GM21717 (cell line): ENCODE data around the gene CARD11.

Experiments
- ATAC-seq: cut with Tn5 transposase; IDR thresholded peaks from one replicate; pipeline ENCODE4 v1.9.1; 2021; ENCODE audit warnings: mild to moderate bottlenecking, moderate library complexity; ENCODE audit not compliant: unreplicated experiment

Gene CARD11

GRCh38 chr7:2945171-2945570 is 98.5 kb downstream of the CARD11 start:
- no peak for ATAC-seq

DNA sequence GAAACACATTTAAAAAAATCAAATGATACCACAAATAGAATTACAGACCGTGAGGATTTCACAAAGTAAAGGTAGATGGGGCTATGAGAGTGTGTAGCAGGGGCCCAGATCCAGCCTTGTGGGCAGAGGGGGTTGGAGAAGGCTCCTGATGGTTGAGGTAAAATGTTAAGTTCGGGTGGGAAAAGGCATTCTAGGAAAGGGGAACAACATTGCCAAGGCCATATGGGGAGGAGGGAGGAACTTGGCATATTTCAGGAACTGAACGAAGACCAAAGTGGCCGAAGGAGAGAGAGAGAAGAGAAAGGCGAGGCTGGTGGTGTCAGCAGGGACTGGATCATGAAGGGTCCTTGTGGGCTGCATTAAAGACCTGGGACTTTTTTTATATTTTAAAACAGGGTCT is 98.9 kb downstream of the CARD11 start:
- ATAC-seq: no peak

- ATAC-seq: no peak
Observed at GRCh38 chr7:2943851-2944601, 99.6 kb downstream of the CARD11 start.

DNA sequence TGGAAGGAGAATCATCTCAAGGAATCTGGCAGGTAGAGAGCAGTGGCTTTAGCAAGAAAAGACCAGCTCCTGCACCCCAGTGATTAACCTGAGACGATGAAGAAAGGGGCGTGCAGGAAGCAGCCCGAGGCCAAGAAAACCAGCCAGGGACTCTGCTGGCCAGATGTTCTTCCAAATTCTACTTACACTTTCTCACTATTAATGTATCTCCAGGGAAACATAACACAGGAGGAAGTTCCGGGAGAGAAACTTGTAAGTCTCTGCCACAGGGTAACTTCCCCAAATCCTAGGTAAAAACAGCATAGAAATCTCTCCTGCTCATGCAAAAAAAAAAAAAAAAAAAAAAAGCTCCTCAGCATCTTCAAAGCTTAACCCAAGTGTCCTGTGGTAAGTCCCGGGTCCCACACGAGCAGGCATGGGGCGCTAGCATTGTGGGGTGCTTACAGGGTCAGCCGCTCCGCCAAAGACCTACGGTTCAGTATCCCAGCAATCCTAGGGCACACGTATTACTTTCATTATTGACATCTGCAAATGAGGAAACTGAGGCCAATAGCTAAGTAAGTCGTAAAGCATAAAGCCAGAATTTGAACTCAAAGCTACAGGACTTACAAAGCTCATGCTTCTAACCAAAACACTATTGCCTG is 102.3 kb downstream of the CARD11 start:
- ATAC-seq: no peak

GRCh38 chr7:2940466-2940865 is 103.2 kb downstream of the CARD11 start:
- ATAC-seq: no peak

- no peak for ATAC-seq
Observed at GRCh38 chr7:2939193-2939885, 104.3 kb downstream of the CARD11 start.

DNA sequence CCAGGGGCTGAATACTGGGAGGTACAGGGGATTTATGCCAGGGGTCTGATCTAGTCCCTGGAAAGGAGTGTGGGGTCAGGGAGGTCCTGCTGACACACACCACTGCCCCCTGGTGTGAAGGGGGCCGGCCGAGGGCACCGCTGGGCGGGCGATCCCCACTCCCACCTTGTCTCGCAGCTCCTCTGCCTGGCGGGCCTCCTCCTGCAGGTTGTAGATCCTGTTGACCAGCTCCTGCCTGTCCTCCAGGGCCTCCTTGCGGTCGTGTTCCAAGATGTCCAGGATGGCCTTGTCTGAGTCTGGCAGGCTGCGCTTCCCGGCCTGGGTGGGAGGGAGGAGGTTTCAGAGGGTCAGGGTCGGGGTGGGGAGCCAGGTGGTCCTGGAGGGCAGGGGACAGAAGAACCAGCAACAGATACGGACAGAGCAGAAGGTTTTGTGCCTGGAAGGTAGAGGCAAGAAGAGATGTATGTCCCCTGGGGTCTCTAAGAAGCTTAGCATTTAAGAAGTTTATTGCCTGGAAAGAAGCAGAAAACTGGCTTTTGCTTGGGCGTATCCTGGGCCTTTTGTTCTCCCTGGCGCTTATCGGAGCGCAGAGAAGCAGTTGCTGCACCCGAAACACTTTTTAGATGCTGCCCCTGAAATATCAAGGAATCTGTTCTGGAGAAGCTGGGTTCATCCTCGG is 105.0 kb downstream of the CARD11 start:
- no peak for ATAC-seq

DNA sequence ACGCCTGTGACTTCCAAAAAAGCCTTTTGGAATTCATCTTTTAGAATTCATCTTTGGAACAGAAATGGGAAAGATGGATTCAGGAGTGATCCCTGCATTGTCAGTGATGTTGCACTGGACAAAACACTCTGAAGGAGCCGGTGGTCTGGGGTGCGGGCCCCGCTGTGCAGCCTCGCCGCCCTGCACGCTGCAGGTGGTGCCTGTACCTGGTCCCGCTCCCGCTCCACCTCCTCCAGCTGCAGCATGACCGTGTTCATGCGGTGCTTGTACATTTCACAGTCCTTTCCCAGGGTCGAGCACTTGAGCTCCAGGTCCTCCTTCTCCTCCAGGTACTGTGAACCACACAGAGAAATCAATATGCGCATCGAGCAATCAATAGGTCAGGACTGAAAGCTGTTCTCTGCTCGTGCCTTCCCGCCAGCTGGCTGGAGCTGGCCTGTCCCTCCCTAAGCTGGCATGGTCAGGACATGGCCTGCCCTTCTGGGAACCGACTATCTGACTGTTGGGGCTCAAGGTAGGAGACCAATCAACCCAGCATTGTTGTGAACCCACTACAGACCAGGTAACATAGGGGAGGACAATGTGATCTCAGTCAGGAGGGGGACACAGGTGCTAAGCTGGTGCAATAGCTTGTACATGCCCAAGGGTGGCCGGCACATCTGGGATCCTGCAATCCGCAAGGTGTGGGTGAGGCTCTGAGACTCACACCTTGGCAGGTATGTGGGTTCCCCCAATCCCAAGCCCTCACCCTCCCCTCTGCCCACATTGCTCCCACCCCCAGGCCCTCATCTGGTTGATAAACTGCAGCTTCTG is 105.8 kb downstream of the CARD11 start:
- no peak for ATAC-seq

DNA sequence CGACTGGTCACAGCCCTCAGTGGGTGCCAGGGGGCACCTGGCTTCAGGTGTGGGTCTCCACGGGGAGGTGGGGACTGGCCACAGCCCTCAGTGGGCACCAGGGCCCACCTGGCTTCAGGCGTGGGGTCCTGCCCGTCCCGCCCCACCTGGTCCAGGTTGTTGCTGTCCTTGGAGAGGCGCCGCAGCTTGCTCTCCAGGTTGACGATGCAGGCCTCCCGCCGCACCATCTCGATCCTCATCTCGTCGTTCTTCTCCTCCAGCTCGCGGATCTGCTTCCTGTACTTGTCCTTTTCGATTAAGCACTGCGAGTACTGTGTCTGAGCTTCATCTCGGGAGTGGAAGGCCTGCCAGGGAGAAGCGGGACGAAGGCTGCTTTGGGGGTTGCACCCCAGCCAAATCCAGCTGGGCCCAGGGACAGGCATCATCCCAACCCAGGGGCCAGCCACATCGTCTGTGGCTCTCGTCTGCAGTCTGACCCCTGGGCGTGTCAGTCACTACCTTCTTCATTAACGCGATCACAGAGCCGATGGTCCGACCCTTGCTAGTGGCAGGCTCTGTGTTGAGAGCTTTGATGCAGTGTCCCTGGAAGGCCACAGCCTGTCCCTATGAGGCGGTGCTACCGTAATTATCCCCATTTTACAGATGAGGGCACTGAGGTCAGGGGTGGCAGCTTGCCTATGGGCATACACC is 106.6 kb downstream of the CARD11 start:
- no peak for ATAC-seq

DNA sequence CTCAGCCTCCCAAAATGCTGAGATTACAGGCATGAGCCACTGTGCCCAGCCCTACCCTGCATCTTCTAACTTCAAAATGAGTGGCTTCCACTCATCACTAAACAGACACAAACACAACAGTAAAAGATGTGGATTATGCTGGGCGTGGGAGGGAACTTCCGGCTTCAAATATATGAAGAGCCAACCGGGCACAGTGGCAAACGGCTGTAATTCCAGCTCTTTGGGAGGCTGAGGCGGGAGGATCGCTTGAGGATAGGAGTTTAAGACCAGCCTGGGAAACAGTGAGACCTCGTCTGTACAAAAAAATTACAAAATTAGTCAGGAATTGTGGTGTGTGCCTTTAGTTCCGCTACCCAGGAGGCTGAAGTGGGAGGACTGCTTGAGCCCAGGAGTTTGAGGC is 107.4 kb downstream of the CARD11 start:
- ATAC-seq: no peak

GRCh38 chr7:2934984-2935740 is 108.5 kb downstream of the CARD11 start:
- no peak for ATAC-seq

DNA sequence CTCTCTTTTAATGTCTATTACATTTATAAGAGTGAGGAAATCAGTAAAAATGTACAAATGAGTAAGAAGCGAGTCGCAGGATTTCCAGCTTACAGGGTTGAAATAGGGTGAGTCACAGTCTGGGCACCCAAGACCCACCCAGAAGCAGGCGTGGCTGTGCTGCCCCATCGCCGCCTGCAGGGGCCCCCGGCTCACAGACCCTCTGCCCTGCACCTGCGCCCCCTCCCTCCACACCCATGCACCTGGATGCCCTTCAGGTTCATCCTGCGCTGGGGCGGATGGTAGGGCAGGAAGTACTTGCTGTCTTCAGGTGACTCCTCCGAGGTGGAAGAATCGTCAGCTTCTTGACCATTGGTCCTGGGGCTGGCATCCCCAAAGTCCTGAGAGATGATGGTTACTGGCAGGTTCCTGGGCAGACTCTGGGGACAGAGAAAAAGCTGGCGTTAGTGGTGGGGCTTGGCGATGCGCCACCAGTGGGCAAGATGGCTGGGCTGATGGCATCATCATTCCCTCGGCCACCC is 109.4 kb downstream of the CARD11 start:
- no peak for ATAC-seq

GRCh38 chr7:2932402-2933251 is 111.0 kb downstream of the CARD11 start:
- ATAC-seq: no peak

- ATAC-seq: no peak
Observed at GRCh38 chr7:2931034-2931415, 112.6 kb downstream of the CARD11 start.

DNA sequence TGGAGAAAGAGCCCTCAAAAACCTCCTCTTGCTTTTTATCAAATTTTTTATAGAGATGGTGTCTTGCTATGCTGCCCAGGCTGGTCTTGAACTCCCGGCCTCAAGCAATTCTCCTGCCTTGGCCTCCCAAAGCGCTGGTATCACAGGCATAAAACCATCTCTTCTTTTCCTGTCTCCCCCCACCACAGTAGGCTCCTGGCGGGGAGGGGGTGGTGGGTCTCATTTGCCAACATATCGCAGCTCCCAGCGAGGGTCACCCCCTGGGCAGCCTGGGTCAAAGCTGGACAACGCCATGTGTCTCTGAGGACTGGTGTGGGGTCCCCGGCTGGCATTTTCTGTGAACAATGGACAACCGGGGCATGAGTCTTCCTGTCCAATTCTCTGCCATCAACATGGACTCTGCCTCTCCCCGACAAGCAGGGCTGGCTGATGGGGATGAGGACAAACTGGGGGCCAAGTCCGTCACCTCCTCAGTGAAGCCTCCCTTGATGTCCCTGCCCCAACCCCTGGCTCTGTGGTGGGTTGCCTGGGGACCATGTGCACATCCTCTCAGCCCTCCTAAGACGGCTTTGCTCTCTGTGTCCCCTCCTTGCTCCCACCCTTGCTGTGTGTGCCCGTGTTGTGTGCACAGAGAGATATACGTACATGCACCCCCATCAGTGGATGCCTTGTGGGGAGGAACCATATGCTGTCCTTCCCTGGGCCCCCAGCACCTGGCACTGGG is 113.2 kb downstream of the CARD11 start:
- ATAC-seq: no peak

- no peak for ATAC-seq
Observed at GRCh38 chr7:2929321-2930201, 114.1 kb downstream of the CARD11 start.
